Measurements from ENCODE around the gene TNFAIP1.

- TF ChIP-seq POLR2A (IDR thresholded peaks at IDR 0.05) = no peak
- no peak for TF ChIP-seq CTCF (IDR thresholded peaks at IDR 0.05)
Measured at GRCh38 chr17:28342313-28342712, 6.8 kb downstream of the TNFAIP1 start.
